ENCODE measurements around the gene OSBPL5. TPM values are rescaled to one million over a fixed set of nuclear protein-coding genes. Genes with fewer than 3 reads are reported as not detected.
A peak's percentile ranks its signal among the peaks of the same experiment; 100 is the strongest.

OSBPL5 gene
- total RNA-seq, 1 experiment from 2014 or later: 115 TPM

DNA sequence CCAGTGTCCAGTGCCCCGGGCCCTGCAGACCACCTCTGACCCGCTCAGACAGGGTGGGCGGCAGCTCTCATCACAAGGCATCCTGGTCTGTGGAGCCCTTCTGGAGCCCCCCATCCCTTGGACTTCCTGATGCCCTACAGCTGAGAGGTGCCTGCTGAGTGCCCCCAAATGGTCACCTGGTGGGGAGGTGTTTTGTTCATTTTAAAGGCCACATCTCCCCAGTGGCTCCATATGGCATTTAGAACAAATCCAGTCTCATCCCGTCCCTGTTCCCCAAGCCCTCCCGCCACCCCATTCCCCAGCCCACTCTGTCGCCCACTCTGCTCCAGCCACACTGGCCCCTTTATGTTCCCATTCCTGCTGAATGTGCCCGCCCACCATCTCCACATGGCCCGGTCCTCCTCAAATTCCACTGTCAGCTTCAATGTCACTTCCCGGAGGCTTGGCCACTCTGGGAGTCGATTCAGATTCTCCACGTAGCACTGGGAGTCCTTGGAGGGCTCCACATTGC is 32.8 kb downstream of the OSBPL5 start:
- ChIA-PET POLR2A (no interaction called here), CTCF (no interaction called here)
- BruUV-seq (replicated peaks): no TSS peak
- H3K4me1 Mint-ChIP-seq (ENCODE audit: insufficient read depth, unreplicated experiment): peaks cover 10% of the 10 kb centered on the region
- peak overlapping the region; percentile 23 for H3K27ac Mint-ChIP-seq (ENCODE audit: low read depth, unreplicated experiment)
- TF ChIP-seq, protein P1, sequence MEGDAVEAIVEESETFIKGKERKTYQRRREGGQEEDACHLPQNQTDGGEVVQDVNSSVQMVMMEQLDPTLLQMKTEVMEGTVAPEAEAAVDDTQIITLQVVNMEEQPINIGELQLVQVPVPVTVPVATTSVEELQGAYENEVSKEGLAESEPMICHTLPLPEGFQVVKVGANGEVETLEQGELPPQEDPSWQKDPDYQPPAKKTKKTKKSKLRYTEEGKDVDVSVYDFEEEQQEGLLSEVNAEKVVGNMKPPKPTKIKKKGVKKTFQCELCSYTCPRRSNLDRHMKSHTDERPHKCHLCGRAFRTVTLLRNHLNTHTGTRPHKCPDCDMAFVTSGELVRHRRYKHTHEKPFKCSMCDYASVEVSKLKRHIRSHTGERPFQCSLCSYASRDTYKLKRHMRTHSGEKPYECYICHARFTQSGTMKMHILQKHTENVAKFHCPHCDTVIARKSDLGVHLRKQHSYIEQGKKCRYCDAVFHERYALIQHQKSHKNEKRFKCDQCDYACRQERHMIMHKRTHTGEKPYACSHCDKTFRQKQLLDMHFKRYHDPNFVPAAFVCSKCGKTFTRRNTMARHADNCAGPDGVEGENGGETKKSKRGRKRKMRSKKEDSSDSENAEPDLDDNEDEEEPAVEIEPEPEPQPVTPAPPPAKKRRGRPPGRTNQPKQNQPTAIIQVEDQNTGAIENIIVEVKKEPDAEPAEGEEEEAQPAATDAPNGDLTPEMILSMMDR (IDR thresholded peaks at IDR 0.05; ENCODE audit: unreplicated experiment): no peak
- H3K9me3 Mint-ChIP-seq (ENCODE audit: unreplicated experiment): peaks cover 10% of the 10 kb centered on the region
- no peaks in the 10 kb centered on the region for H3K27me3 Mint-ChIP-seq (ENCODE audit: insufficient read depth, unreplicated experiment)
- H3K36me3 Mint-ChIP-seq (ENCODE audit: insufficient read depth, unreplicated experiment): peaks cover 11% of the 10 kb centered on the region
- intact Hi-C loops (cut with micrococcal nuclease): no loop called here
- no peak for DNase-seq (ENCODE audit: unreplicated experiment)
- H3K4me3 Mint-ChIP-seq (ENCODE audit: unreplicated experiment): no peak overlapping the region

DNA sequence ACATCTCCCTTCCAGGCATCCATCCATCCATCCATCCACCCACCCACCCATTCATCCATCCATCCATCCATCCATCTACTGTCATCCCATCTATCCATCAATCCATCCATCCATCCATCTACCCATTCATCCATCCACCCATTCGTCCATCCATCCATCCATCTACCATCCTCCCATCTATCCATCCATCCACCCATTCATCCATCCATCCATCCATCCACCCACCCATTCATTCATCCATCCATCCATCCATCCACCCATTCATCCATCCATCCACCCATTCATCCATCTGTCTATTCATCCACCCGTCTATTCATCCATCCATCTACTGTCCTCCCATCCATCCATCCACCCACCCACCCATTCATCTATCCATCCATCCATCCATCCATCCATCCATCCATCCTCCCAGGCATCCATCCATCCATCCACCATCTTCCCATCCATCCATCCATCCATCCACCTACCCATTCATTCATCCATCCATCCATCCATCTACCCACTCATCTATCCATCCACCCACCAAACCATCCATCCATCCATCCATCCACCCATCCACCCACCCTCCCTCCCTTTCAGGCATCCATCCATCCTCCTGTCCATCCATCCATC is 33.7 kb downstream of the OSBPL5 start:
- DNase-seq (ENCODE audit: unreplicated experiment): no peak
- no peak overlapping the region for H3K27ac Mint-ChIP-seq (ENCODE audit: low read depth, unreplicated experiment)
- TF ChIP-seq, protein P1 (IDR thresholded peaks at IDR 0.05; ENCODE audit: unreplicated experiment): no peak
- peaks cover 10% of the 10 kb centered on the region for H3K9me3 Mint-ChIP-seq (ENCODE audit: unreplicated experiment)
- peaks cover 13% of the 10 kb centered on the region for H3K36me3 Mint-ChIP-seq (ENCODE audit: insufficient read depth, unreplicated experiment)
- H3K27me3 Mint-ChIP-seq (ENCODE audit: insufficient read depth, unreplicated experiment): no peaks in the 10 kb centered on the region
- H3K4me3 Mint-ChIP-seq (ENCODE audit: unreplicated experiment): no peak overlapping the region
- no TSS peak for BruUV-seq (replicated peaks)
- ChIA-PET CTCF (interaction anchor here (1.0 kb wide), 1 partner anchor 94 kb away, joined by 3 read pairs; no protein-coding TSS in a partner anchor), POLR2A (interaction anchor here (1.0 to 2.7 kb wide), 4 partner anchors 8 to 25 kb away, joined by 3 to 17 read pairs (median 4); no protein-coding TSS in a partner anchor)
- H3K4me1 Mint-ChIP-seq (ENCODE audit: insufficient read depth, unreplicated experiment): peaks cover 14% of the 10 kb centered on the region
- intact Hi-C loops (cut with micrococcal nuclease): no loop called here

DNA sequence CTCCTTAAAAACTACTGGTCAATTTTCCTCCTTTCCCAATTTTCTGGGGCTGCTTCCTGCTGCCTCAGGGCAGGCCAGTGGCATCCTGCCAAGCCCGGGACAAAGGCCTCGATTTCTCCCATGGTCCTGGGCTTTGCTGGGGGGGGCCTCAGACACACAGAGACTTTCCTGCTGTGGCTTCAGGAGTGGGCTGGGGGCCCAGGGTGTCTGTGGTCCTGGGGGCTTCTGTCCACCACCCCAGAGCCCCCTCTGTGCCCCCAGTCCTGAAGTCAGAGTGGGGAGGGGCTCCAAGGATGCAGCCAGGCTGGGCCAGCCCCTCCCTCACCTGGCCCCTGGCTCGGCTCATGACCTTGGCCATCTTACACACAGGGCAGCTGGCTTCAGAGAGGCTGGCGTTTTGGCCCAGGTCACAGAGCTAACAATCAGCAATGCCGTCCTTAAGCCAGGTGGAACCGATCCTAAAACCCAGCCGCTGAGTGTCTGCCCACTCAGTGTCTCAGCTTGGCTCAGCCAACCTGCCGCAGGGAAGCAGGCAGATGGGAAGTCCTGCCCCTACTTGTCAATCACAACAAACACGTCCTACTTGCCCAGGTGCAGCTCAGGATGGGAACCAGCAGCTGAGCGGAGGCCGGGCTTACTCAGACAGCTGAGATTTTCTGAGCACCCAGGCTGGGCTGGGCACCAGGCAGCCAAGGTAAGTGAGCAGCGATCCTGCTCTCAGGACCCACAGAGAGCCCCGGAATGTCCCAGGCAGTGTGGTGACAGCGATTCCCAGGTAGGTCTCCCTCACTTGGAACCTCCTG is 34.6 kb downstream of the OSBPL5 start:
- H3K27me3 Mint-ChIP-seq (ENCODE audit: insufficient read depth, unreplicated experiment): no peaks in the 10 kb centered on the region
- H3K9me3 Mint-ChIP-seq (ENCODE audit: unreplicated experiment): peaks cover 10% of the 10 kb centered on the region
- peaks cover 15% of the 10 kb centered on the region for H3K4me1 Mint-ChIP-seq (ENCODE audit: insufficient read depth, unreplicated experiment)
- TF ChIP-seq, protein P1 (IDR thresholded peaks at IDR 0.05; ENCODE audit: unreplicated experiment): no peak
- peak overlapping the region; percentile 49 for H3K27ac Mint-ChIP-seq (ENCODE audit: low read depth, unreplicated experiment)
- ChIA-PET POLR2A (interaction anchor here (0.7 to 2.7 kb wide), 8 partner anchors 9 to 546 kb away, joined by 3 to 17 read pairs (median 3); partner anchors contain the start of gene PHLDA2), CTCF (interaction anchor here (0.6 to 1.0 kb wide), 3 partner anchors 81 to 99 kb away, joined by 3 to 4 read pairs (median 3); no protein-coding TSS in a partner anchor)
- peak; percentile 91 for DNase-seq (ENCODE audit: unreplicated experiment)
- no peak overlapping the region for H3K4me3 Mint-ChIP-seq (ENCODE audit: unreplicated experiment)
- BruUV-seq (replicated peaks): no TSS peak
- peaks cover 16% of the 10 kb centered on the region for H3K36me3 Mint-ChIP-seq (ENCODE audit: insufficient read depth, unreplicated experiment)
- intact Hi-C loops (cut with micrococcal nuclease): no loop called here

Data from MCF 10A (cell line).